ENCODE results near the gene DUSP1. TPM values are rescaled to one million over a fixed set of nuclear protein-coding genes. Genes with fewer than 3 reads are reported as not detected.

The DUSP1 gene
- polyA plus RNA-seq, 1 donor from 2014 or later = 705 TPM

DNA sequence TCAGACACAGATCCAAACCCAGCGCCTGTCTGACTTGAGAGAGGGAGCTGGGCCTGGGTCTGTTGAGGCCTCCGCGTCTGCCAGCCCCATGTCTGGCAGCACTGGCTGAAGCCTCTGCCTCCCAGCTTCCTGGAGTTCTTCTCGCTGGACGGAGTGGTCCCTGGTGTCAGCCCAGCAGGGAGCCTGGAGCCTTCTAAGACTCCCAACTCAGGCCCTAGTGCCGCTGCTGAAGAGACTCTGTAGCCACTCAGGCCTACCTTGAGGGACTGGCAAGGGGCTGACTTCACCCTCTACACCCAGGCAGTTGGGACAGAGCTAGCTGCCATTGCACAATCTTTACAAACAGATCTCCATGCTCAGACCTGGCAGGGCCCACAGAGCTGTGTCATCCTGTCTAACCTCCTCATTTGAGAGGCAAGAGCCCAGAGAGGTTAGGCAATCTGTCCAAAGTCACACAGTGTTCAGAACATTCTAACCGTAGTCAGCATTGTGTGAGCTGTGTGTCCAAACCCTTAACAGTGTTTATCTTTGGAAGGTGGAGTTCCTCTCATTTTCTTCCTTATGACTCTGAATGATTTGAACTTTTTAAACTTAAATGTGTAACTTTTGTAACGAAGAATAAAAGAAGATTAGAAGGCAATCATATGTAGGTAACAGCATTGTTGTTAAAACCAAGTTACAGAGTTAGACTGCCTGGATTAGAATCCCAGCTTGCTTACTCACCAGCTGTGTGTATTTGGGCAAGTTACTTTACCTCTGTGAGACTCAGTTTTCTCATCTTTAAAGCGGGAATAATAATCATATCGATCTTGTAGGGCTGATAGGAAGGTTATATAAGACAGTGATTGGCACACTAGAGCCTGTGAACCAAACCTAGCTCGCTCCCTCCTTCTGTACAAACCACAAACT lies 4.6 kb upstream of the DUSP1 start:
- no peaks in the 10 kb centered on the region for H3K9me3 Mint-ChIP-seq
- no peaks in the 10 kb centered on the region for H3K27me3 Mint-ChIP-seq
- peaks cover 20 to 27% (median 20%) of the 10 kb centered on the region in 3 donors for H3K4me1 Mint-ChIP-seq
- peaks cover 3% of the 10 kb centered on the region for H3K36me3 Mint-ChIP-seq
- peak overlapping the region in 1 of 4 donors; percentile 10 for H3K4me3 Mint-ChIP-seq
- peak overlapping the region; percentile 6 to 100 (median 100) for H3K27ac Mint-ChIP-seq

GRCh38 chr5:172774561-172775315 lies 3.7 kb upstream of the DUSP1 start:
- Mint-ChIP-seq H3K27me3 (no peaks in the 10 kb centered on the region), H3K4me3 (peak overlapping the region in 1 of 4 donors; percentile 66), H3K9me3 (no peaks in the 10 kb centered on the region), H3K4me1 (peaks cover 20 to 32% (median 23%) of the 10 kb centered on the region in 3 donors), H3K36me3 (peaks cover 7% of the 10 kb centered on the region), H3K27ac (peak overlapping the region; percentile 19 to 100 (median 100))

DNA sequence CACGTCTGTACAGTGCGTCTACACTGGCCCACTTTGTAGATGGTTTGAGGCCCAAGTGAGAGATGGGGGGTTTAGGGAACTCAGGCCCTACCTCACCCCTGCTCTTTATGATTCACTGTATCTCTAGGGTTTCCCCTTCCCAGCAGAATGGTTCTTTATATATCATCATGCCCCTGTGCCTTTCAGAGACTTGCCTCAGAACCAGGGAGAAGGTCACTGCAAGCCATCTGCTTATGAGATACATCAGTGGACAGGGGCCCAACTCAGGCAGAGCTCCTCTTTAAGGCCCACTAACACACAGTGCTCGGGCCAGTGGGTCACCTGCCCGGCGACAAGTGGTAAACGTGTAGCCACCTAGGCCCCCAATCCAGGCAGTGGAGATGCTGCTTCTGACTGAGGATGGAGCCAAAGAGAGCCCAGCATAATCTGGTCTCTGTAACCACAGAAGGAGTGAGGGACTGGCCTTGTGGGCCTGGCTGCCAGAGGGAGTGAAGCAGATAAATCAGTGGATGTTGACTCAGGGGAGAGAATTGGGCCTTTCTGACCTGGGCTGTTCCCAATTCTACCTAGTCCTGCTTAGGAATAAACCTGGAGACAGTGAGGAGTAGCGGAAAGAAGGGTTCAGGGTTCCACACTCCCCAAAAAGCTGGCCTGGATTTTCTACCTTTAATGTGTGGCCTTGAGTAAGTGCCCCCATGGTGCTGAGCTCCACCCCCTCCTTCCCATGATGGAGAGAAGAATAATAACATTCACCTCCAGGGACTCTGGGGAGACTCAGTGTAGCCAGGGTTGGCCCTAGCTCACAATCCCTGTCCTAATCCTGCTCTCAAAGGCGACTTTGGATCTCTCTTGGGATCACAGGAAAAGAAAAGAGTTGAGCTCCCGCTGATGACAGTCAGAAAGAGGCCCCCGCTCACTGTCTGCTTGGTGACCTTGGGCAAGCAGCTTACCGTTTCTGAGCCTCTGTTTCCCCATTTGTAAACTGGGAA lies 2.8 kb upstream of the DUSP1 start:
- H3K4me3 Mint-ChIP-seq = peak overlapping the region in 3 of 4 donors; percentile 39 to 70 (median 66)
- H3K27ac Mint-ChIP-seq = peak overlapping the region; percentile 100
- no peaks in the 10 kb centered on the region for H3K27me3 Mint-ChIP-seq
- H3K4me1 Mint-ChIP-seq = peaks cover 27 to 40% (median 30%) of the 10 kb centered on the region in 3 donors
- no peaks in the 10 kb centered on the region for H3K9me3 Mint-ChIP-seq
- H3K36me3 Mint-ChIP-seq = peaks cover 14% of the 10 kb centered on the region

- H3K4me1 Mint-ChIP-seq = peaks cover 23 to 33% (median 23%) of the 10 kb centered on the region in 3 donors
- peak overlapping the region; percentile 100 for H3K27ac Mint-ChIP-seq
Observed at GRCh38 chr5:172772112-172772906, 1.3 kb upstream of the DUSP1 start.

DNA sequence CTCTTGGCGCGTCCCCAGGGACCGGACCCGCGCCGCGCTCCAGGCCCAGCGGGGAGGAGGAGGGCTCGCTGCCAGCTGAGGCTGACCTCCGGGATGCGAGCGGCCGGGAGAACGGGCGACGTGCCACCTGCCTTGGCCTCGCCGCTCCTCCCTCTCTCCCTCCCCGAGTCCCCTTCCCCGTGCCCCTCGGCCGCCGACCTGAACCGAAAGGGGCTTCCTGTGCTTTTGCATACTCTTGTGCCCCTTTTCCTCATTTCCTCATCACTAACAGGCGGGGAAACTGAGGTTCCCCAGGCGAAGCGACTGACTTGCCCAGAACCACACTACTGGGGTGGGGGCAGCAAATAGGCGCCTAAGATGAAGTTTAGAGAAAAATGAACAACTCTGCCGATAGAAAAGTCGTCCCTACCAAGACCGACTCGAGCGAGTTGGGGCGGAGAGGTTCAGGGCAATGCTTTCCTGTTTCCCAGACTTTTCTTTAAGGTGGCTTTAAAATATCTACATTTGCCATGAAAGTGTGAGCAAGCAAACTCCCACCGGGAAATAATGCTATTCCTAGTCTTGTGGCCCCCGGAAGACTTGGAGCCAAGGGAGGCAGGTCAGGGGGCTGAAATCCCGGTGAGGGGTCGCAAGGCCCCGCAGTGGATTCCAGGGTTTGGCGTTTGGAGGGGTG lies 580 bp upstream of the DUSP1 start:
- H3K36me3 Mint-ChIP-seq = peaks cover 14% of the 10 kb centered on the region
- peak overlapping the region; percentile 100 for H3K27ac Mint-ChIP-seq
- peaks cover 20 to 31% (median 21%) of the 10 kb centered on the region in 3 donors for H3K4me1 Mint-ChIP-seq
- H3K4me3 Mint-ChIP-seq = peak overlapping the region; percentile 87 to 98 (median 96)
- H3K27me3 Mint-ChIP-seq = no peaks in the 10 kb centered on the region
- no peaks in the 10 kb centered on the region for H3K9me3 Mint-ChIP-seq

More at GRCh38 chr5:172772112-172772906, 1.3 kb upstream of the DUSP1 start:
- no peaks in the 10 kb centered on the region for H3K9me3 Mint-ChIP-seq
- H3K27me3 Mint-ChIP-seq = no peaks in the 10 kb centered on the region
- peaks cover 14% of the 10 kb centered on the region for H3K36me3 Mint-ChIP-seq
- peak overlapping the region; percentile 87 to 98 (median 96) for H3K4me3 Mint-ChIP-seq

DNA sequence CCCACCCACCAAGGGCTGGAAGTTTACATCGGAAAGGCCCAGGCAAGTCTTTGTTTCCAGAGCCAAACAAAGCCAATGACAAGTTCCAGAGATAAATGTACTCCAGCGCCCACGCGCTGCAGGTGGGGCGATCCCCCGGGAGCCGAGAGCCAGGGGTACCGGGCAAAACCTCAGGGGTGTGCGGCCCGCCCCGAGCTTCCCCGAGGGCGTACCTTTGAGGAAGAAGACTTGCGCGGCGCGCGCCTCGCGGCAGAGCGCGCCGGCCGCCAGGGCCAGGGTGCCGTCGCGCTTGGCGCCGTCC lies 671 bp downstream of the DUSP1 start:
- no peaks in the 10 kb centered on the region for H3K9me3 Mint-ChIP-seq
- H3K36me3 Mint-ChIP-seq = peaks cover 14% of the 10 kb centered on the region
- H3K4me3 Mint-ChIP-seq = peak overlapping the region; percentile 87 to 98 (median 96)
- no peaks in the 10 kb centered on the region for H3K27me3 Mint-ChIP-seq
- H3K4me1 Mint-ChIP-seq = peaks cover 25 to 35% (median 29%) of the 10 kb centered on the region in 3 donors
- peak overlapping the region; percentile 98 to 100 (median 100) for H3K27ac Mint-ChIP-seq

- H3K27me3 Mint-ChIP-seq = no peaks in the 10 kb centered on the region
- H3K4me1 Mint-ChIP-seq = peaks cover 27 to 39% (median 32%) of the 10 kb centered on the region in 3 donors
- H3K9me3 Mint-ChIP-seq = no peaks in the 10 kb centered on the region
- peak overlapping the region; percentile 87 to 98 (median 96) for H3K4me3 Mint-ChIP-seq
- peaks cover 14% of the 10 kb centered on the region for H3K36me3 Mint-ChIP-seq
- H3K27ac Mint-ChIP-seq = peak overlapping the region; percentile 98 to 100 (median 100)
Observed at GRCh38 chr5:172769616-172770373, 1.2 kb downstream of the DUSP1 start.

DNA sequence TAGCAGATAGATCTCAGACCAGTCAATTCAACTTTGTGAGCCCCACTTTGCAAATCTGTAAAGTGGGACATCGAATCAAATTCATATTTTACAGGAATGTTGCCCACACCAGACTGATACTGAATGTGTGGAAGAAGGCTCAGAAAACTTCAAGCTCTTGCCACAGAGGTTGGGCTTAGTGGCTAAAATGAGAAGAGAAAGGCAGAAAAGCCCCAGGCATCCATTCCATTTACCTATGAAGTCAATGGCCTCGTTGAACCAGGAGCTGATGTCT lies 1.7 kb downstream of the DUSP1 start:
- H3K4me3 Mint-ChIP-seq = peak overlapping the region; percentile 87 to 98 (median 96)
- no peaks in the 10 kb centered on the region for H3K9me3 Mint-ChIP-seq
- peaks cover 14% of the 10 kb centered on the region for H3K36me3 Mint-ChIP-seq
- peak overlapping the region; percentile 98 to 100 (median 100) for H3K27ac Mint-ChIP-seq
- peaks cover 30 to 38% (median 36%) of the 10 kb centered on the region in 3 donors for H3K4me1 Mint-ChIP-seq
- H3K27me3 Mint-ChIP-seq = no peaks in the 10 kb centered on the region

GRCh38 chr5:172768573-172769341 lies 2.2 kb downstream of the DUSP1 start:
- Mint-ChIP-seq H3K4me3 (peak overlapping the region; percentile 87 to 98 (median 96)), H3K27me3 (no peaks in the 10 kb centered on the region), H3K36me3 (peaks cover 14% of the 10 kb centered on the region), H3K9me3 (no peaks in the 10 kb centered on the region), H3K4me1 (peaks cover 35 to 41% (median 37%) of the 10 kb centered on the region in 3 donors), H3K27ac (peak overlapping the region; percentile 98 to 100 (median 100))

GRCh38 chr5:172768098-172768572 lies 2.9 kb downstream of the DUSP1 start:
- peaks cover 14% of the 10 kb centered on the region for H3K36me3 Mint-ChIP-seq
- H3K9me3 Mint-ChIP-seq = no peaks in the 10 kb centered on the region
- peak overlapping the region; percentile 98 to 100 (median 100) for H3K27ac Mint-ChIP-seq
- peak overlapping the region; percentile 87 to 98 (median 96) for H3K4me3 Mint-ChIP-seq
- no peaks in the 10 kb centered on the region for H3K27me3 Mint-ChIP-seq
- H3K4me1 Mint-ChIP-seq = peaks cover 34 to 42% (median 38%) of the 10 kb centered on the region in 3 donors

- peaks cover 30 to 34% (median 31%) of the 10 kb centered on the region in 3 donors for H3K4me1 Mint-ChIP-seq
- peak overlapping the region; percentile 98 to 100 (median 100) for H3K27ac Mint-ChIP-seq
- H3K9me3 Mint-ChIP-seq = no peaks in the 10 kb centered on the region
- peaks cover 11% of the 10 kb centered on the region for H3K36me3 Mint-ChIP-seq
- H3K27me3 Mint-ChIP-seq = no peaks in the 10 kb centered on the region
- H3K4me3 Mint-ChIP-seq = peak overlapping the region in 3 of 4 donors; percentile 6 to 87 (median 25)
Observed at GRCh38 chr5:172766287-172767108, 4.5 kb downstream of the DUSP1 start.

All from IgD-negative memory B cell (primary cell).